K562 (cell line): Measurements from ENCODE around the gene FAXC. TPM values are rescaled to one million over a fixed set of nuclear protein-coding genes. Genes with fewer than 3 reads are reported as not detected.

ENCODE experiments used
- EGR1 ChIP-seq: fragments of 450-650 bp; conservative IDR thresholded peaks from 2 replicates; pipeline ENCODE4 v1.6.1; 2017; ENCODE audit warnings: mild to moderate bottlenecking
- ERF ChIP-seq: fragments of 450-650 bp; formaldehyde crosslinking; IDR thresholded peaks from 2 replicates; pipeline ENCODE4 v1.4.0; 2020; ENCODE audit warnings: mild to moderate bottlenecking, mixed read lengths
- ETS2 ChIP-seq: IDR thresholded peaks from 2 replicates; pipeline ENCODE4 v1.6.1; 2016; ENCODE audit warnings: borderline replicate concordance, missing genetic modification characterization, mild to moderate bottlenecking, moderate library complexity, missing compliant biosample characterization; ENCODE audit not compliant: poor library complexity, severe bottlenecking
- EZH2 ChIP-seq: IDR thresholded peaks from 2 replicates; pipeline ENCODE4 v1.6.1; 2012; ENCODE audit warnings: low read depth, mild to moderate bottlenecking, inconsistent platforms, low read length, borderline replicate concordance
- FOXK2 ChIP-seq, 2 experiments: fragments of 450-650 bp; IDR thresholded peaks in 1 of 2; conservative IDR thresholded peaks in 1 of 2; 2 replicates each; pipeline ENCODE4 v1.6.1; 2016; ENCODE audit warnings: low read depth in 2 of 2, mild to moderate bottlenecking in 1 of 2
- ILK ChIP-seq: fragments of 450-650 bp; IDR thresholded peaks from 2 replicates; pipeline ENCODE4 v1.6.1; 2016; ENCODE audit warnings: missing genetic modification characterization, low read depth, mild to moderate bottlenecking, missing compliant biosample characterization, moderate library complexity, borderline replicate concordance
- JUND ChIP-seq, 2 experiments: IDR thresholded peaks; 2 replicates in 1 of 2; 3 replicates in 1 of 2; pipeline ENCODE4 v1.6.1; 2011; ENCODE audit warnings: borderline replicate concordance in 2 of 2, low read depth in 2 of 2, low read length in 2 of 2, improper control_type of control experiment in 1 of 2, missing biosample characterization in 1 of 2, missing genetic modification characterization in 1 of 2, missing genetic modification reagents in 1 of 2
- KAT2B ChIP-seq: IDR thresholded peaks from one replicate; pipeline ENCODE4 v1.6.1; 2012; ENCODE audit warnings: low read depth, mild to moderate bottlenecking, control low read depth, inconsistent platforms, low read length, moderate library complexity
- MAFF ChIP-seq: IDR thresholded peaks from 2 replicates; pipeline ENCODE4 v1.6.1; 2012; ENCODE audit warnings: low read length, improper control_type of control experiment
- MECOM ChIP-seq: fragments of 250-450 bp; sonication (Bioruptor Pico); IDR thresholded peaks from 2 replicates; pipeline ENCODE4 v1.8.0; 2022; ENCODE audit warnings: inconsistent platforms
- MXD1 ChIP-seq: fragments of 250-450 bp; sonication (Bioruptor Pico); IDR thresholded peaks from 2 replicates; pipeline ENCODE4 v1.8.0; 2021; ENCODE audit warnings: borderline replicate concordance, mild to moderate bottlenecking, moderate library complexity; ENCODE audit not compliant: poor library complexity, severe bottlenecking
- NCOA1 ChIP-seq: fragments of 450-650 bp; IDR thresholded peaks from 2 replicates; pipeline ENCODE4 v1.6.1; 2016; ENCODE audit warnings: low read depth
- NFRKB ChIP-seq: fragments of 450-650 bp; IDR thresholded peaks from 2 replicates; pipeline ENCODE4 v1.6.1; 2016; ENCODE audit warnings: low read depth
- PATZ1 ChIP-seq: fragments of 250-450 bp; sonication (Bioruptor Pico); IDR thresholded peaks from 2 replicates; pipeline ENCODE4 v1.5.0; 2020; ENCODE audit warnings: mild to moderate bottlenecking, borderline replicate concordance
- TBP ChIP-seq: optimal IDR thresholded peaks from 2 replicates; pipeline ENCODE3; 2011; ENCODE audit warnings: low read depth, low read length, improper control_type of control experiment
- TOE1 ChIP-seq, 2 experiments: fragments of 450-650 bp in 1 of 2; sonication (generic) in 1 of 2; formaldehyde crosslinking in 1 of 2; IDR thresholded peaks; 2 replicates each; pipeline versions ENCODE4 v1.7.1 to v1.8.0; 2016 to 2022; ENCODE audit warnings: borderline replicate concordance in 2 of 2, mild to moderate bottlenecking in 2 of 2, antibody characterized with exemption in 1 of 2, inconsistent platforms in 1 of 2, low read depth in 1 of 2, missing genetic modification reagents in 1 of 2, moderate library complexity in 1 of 2
- USF2 ChIP-seq: sonication (generic); formaldehyde crosslinking; IDR thresholded peaks from 2 replicates; pipeline ENCODE4 v1.5.0; 2020; ENCODE audit warnings: missing genetic modification reagents
- XRCC5 ChIP-seq: fragments of 200-400 bp; formaldehyde crosslinking; IDR thresholded peaks from 2 replicates; pipeline ENCODE4 v1.6.1; 2017; ENCODE audit warnings: low read depth, mild to moderate bottlenecking, low read length
- ZNF316 ChIP-seq: fragments of 450-650 bp; IDR thresholded peaks from 2 replicates; pipeline ENCODE4 v1.6.1; 2016
- ZNF57 ChIP-seq: fragments of 450-650 bp; formaldehyde crosslinking; IDR thresholded peaks from 2 replicates; pipeline ENCODE4 v1.4.0; 2020; ENCODE audit warnings: mild to moderate bottlenecking, moderate library complexity
- ZNF655 ChIP-seq: fragments of 250-450 bp; sonication (Bioruptor Pico); IDR thresholded peaks from 2 replicates; pipeline ENCODE4 v1.5.0; 2021
- polyA plus RNA-seq, 8 experiments: library from polyadenylated mRNA; depleted of rRNA in 4 of 8; stranded (reverse) in 5 of 8; unstranded in 3 of 8; fragments of >200 nt; fragmentation: Nextera tagmentation in 2 of 8; fragmentation: Illumina TruSeq in 1 of 8; extraction: Ambion mirVana in 2 of 8; extraction: Trizol in 1 of 8; gene quantifications; 2 replicates each; pipeline versions ENCODE4 v1.2.1 to v1.2.3, GENCODE V29; 2011 to 2014; ENCODE audit warnings: inconsistent platforms in 1 of 8, missing spikeins in 1 of 8
- total RNA-seq, 7 experiments: library from RNA; depleted of rRNA in 6 of 7; stranded (reverse); fragments of >200 nt in 6 of 7; fragmentation: Illumina TruSeq in 2 of 7; extraction: Trizol in 2 of 7; gene quantifications; 2 replicates each; pipeline versions ENCODE4 v1.2.1 to v1.2.3, GENCODE V29; 2011 to 2021; ENCODE audit warnings: low replicate concordance in 1 of 7
- TF ChIP-seq, protein P1 (sequence below): fragments of 250-450 bp; sonication (Bioruptor Pico); IDR thresholded peaks from 2 replicates; pipeline ENCODE4 v1.8.0; 2022; ENCODE audit warnings: moderate library complexity, mild to moderate bottlenecking, inconsistent platforms

The FAXC gene
- total and polyA plus RNA-seq, 9 of the 15 experiments (the other 6 are each of a cell fraction or from before 2014, with no cell fraction given), result 0.06 to 0.40 (median 0.13) TPM; not detected in 5

- TF ChIP-seq PATZ1 (CRISPR knock-in tag), result no peak
- no peak for TF ChIP-seq ZNF57 (CRISPR knock-in tag)
- TF ChIP-seq XRCC5, result peak; percentile 79
- TF ChIP-seq TOE1 (IDR thresholded peaks at IDR 0.05; ENCODE audit: borderline replicate concordance), result no peak
- TF ChIP-seq TOE1 (CRISPR knock-in tag; IDR thresholded peaks at IDR 0.05; ENCODE audit: borderline replicate concordance, low read depth), result no peak
- TF ChIP-seq EGR1, result no peak
- TF ChIP-seq ERF (CRISPR knock-in tag), result peak; percentile 68; the same call in 1 of the 2 replicates
- peak; percentile 28 for TF ChIP-seq MXD1 (CRISPR knock-in tag)
- no peak for TF ChIP-seq ILK (tag)
- no peak for TF ChIP-seq MAFF
- no peak for TF ChIP-seq ETS2 (tag)
- TF ChIP-seq TBP, result peak; percentile 81
- TF ChIP-seq KAT2B, result no peak
- TF ChIP-seq, protein P1, sequence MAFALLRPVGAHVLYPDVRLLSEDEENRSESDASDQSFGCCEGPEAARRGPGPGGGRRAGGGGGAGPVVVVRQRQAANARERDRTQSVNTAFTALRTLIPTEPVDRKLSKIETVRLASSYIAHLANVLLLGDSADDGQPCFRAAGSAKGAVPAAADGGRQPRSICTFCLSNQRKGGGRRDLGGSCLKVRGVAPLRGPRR (CRISPR knock-in tag), result no peak
- peak; percentile 96 for TF ChIP-seq NCOA1
- no peak for TF ChIP-seq ZNF316
- TF ChIP-seq NFRKB, result peak; percentile 73; the same call in 1 of the 2 replicates
- no peak for TF ChIP-seq USF2
- peak in 1 of 2 experiments; percentile 37; a peak in 1 of 4 replicates for TF ChIP-seq FOXK2 (conservative IDR thresholded peaks at IDR 0.05 in 1 of 2, IDR thresholded peaks at IDR 0.05 in 1 of 2; ENCODE audit: low read depth in 2 of 2)
- no peak for TF ChIP-seq MECOM (CRISPR knock-in tag)
- no peak for TF ChIP-seq EZH2
- no peak for TF ChIP-seq ZNF655 (CRISPR knock-in tag)
- TF ChIP-seq JUND (IDR thresholded peaks at IDR 0.05; ENCODE audit: borderline replicate concordance, low read depth, low read length), result peak; percentile 33
- no peak for TF ChIP-seq JUND (tag; IDR thresholded peaks at IDR 0.05; ENCODE audit: borderline replicate concordance, low read depth, low read length)
Observed at GRCh38 chr6:99393698-99394531, 44.4 kb upstream of the FAXC start, which contains the start of gene COQ3 (continued).
